Head of caudate nucleus (tissue), 42 donors: ENCODE results near the gene PTPRM.
A peak's percentile ranks its signal among the peaks of the same experiment; 100 is the strongest.

ENCODE experiments used
- DNase-seq, 42 donors: peaks; one replicate each; pipeline versions ENCODE4 v3.0.0 to v3.0.0-alpha.2; 2020 to 2021; ENCODE audit warnings: mixed read lengths in 7 of 42
- intact Hi-C: fragments of 100-400 bp; cut with DNase I; formaldehyde crosslinking; loops from one replicate; pipeline ENCODE4 v1.15.0; 2022

Gene PTPRM

DNA sequence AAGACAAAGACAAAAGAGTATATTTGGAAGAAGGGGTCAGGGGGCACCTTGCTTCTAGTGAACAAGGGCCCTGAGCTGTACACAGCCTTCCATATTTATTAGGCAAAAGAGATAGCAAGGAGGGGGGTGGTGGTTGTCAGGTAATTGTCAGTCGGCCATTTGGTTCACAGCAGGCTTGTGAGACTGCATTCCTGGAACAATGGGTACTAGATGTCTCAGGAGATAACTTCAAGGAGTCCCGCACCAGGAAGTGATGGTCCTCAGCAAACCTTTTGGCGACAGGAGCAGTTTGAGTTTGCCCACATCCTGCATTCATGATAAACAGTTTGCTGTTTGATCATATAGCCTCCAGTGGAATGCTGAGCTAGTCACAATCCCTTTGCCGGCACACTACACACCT lies 665.7 kb downstream of the PTPRM start:
- no peak for DNase-seq
- intact Hi-C loops = no loop called here

DNA sequence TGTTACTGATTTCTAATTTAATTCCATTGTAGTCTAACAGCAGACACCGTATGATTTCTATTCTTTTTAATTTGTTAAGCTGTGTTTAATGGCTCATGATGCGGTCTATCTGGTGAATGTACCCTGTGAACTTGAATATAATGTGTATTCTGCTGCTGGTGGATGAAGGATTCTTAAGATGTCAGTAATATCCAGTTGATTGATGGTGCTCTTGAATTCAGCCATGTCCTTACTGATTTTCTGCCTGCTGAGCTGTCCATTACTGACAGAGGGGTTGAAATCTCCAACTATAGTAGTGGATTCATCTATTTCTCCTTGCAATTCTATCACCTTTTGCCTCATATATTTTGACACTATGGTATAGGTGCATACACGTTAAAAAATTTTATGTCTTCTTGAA lies 668.8 kb downstream of the PTPRM start:
- no peak for DNase-seq
- intact Hi-C loops = no loop called here

DNA sequence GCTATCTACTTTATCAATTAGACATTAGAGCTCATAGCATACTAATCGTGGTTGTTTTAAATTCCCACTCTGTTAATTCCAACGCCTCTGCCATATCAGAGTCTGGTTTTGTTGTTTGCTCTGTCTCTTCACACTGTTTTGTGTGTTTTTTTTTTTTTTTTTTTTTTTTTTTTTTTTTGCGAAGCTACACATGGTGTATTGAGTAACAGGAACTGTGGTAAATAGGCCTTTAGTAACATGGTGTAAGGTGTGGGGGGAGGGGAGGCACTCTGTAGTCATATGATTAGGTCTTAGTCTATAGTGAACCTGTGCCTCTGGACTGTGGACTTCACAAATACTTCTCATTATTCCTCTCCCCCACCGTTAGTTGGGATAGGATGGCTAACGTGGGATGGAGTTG lies 671.4 kb downstream of the PTPRM start:
- DNase-seq = no peak
- intact Hi-C loops = no loop called here

DNA sequence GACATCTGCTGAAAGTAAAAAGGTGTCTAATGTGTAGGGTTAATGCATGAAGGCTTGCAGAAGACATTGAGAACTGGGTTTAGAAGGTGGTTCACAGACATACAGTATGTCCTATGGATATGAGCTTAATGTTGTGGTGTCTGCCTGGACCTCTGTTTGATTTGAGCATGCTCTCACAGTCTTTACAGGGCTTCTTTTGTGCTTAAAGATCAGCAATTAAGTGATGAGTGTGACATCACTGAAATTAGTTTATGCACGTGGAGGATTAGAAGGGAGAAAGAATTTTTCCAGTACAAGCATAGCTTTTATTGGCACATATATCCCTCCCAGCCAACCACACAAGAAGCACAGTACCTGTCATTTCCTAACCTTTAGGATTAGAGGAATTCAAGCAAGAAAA lies 674.6 kb downstream of the PTPRM start:
- intact Hi-C loops = loop anchor here (10.0 kb wide), 1 partner anchor 57 kb away; no protein-coding TSS in a partner anchor
- DNase-seq = no peak

DNA sequence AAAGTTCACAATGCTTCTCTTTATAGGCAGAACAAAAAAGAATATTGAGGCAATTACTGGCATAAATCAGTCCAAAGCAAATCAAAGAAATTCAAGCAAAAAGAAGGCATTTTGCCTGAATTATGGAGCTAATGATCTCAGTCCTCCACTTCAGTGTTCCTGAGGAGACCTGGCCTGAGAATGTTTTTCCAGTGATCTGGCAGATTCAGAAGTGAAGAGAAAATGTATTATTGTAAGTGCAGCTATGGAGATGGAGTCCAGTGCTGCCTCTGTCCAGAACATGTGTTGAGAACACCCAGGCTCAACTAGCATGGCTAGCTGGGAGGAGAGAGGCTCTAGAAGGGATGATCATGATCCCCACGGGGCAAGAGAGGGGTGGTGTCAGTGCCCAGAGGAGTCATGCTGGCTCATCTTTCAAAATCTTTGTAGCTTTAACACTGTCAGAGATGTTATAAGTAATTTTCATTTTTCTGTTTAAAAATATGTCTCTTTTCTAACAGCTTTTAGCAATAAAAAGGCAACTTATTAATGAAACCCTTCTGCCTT lies 675.1 kb downstream of the PTPRM start:
- intact Hi-C loops = loop anchor here (10.0 kb wide), 1 partner anchor 57 kb away; no protein-coding TSS in a partner anchor
- DNase-seq = no peak

DNA sequence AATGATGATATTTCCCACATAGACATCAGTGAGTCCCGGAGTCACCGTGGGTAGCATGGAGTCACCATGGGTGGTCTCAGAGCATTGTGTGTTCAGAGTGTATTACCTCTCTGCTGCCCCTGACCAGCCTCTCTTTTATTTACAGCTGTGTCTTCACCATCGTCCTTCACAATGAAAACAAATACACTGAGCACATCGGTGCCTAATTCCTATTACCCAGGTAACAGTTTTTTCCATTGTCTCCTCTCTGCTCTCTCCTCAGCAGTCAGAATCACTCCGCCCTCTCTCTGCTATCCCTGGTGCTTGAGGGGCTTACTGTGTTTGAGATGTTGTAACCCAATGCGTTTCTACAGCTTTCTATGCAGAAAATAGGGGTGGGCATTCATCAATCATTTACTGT lies 680.6 kb downstream of the PTPRM start:
- intact Hi-C loops = loop anchor here (10.0 kb wide), 1 partner anchor 63 kb away; no protein-coding TSS in a partner anchor
- no peak for DNase-seq

DNA sequence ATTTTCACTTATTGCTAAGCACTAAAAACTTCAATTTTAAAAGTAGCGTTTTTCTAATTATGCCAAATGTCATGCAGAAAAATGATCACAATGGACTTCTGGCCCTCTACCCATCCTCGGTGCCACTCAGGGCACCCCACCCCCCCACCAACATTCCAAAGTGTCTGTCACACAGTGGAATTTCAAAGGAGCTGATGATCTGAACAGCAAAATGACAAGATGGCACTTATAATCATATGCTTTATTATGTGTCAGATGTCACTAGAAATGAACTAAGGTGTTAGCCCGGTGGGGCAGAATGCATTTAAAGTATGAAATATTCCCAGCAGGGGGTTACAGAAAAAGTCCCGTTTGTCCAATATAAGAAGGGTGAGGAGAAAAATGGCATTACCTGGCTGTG lies 681.5 kb downstream of the PTPRM start:
- intact Hi-C loops = loop anchor here (10.0 kb wide), 1 partner anchor 64 kb away; no protein-coding TSS in a partner anchor
- DNase-seq = no peak

DNA sequence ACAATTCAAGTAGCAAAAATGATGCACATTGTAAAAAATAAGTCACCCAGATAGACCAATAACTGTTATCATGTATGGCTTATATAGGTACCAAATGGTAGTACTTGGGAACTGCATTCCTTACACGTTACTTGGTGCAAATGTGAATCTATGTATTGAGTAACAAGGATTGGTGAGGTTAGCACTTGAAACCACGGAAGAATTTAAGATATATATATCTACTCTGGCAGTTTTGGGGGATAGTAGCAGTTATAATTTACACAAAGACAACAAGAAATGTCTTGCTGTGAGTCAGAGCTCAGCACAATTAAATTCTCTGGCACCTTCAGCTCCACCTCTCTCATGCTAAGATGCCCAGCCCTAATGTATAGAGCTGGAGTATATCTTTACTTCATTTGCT lies 682.7 kb downstream of the PTPRM start:
- intact Hi-C loops = loop anchor here (10.0 kb wide), 1 partner anchor 65 kb away; no protein-coding TSS in a partner anchor

DNA sequence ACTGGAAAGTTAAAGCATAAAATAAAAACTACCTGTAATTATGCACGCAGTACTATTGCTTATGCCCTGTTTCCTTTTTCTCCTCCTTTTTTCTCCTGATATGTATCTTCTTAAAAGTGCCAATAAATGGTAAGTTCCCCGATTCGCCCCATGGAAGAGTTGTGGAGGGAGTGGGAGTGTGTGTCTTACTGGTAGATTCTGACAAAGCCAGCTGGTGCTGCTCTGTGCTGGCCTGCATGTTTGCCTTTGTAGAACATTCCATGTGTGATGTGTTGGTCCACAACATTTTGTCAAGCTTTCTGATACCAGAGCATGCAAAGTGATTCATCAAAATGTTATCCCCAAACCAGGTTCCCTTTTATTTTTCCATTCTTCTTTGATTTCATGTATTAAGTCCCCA lies 685.3 kb downstream of the PTPRM start:
- no peak for DNase-seq
- intact Hi-C loops = no loop called here

More for the DNA sequence above, 682.7 kb downstream of the PTPRM start:
- DNase-seq = no peak

DNA sequence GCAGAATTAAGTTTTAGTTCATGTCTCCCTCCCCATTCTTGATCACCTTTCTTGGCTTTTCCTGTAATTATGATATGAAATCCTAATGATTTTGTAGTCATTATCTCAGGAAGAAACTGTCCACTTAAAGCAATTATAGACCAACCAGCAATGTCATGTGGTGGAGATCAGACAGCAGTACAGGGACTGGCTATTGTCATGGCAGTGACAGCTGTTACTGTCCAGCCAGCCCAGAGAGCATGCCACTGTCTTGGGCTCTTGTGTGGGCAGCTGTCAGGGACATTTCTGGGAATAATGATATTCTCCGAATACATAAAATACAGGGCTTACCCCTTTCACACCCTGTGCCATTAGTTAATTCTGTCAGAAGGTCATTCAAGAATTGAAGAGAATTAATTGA lies 686.8 kb downstream of the PTPRM start:
- intact Hi-C loops = no loop called here
- DNase-seq = no peak

DNA sequence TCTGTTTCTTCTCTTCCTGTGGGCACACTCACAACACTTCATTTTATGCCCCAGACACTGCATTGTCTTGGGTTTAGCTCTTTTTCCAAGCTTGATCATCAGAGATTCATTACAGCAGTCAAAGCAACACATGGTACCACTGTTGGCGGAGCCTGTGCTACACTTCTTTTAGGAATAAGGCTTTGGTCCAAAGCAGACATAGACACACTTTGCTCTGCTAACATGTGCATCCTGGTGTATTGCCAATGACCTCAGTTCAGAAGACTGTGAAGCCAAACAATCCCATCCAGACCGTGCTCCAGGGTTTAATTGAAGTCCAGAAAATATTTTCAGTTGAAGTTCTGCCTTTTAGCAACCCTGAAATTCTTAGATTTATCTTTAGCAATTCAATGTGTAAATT lies 687.5 kb downstream of the PTPRM start:
- no peak for DNase-seq
- intact Hi-C loops = no loop called here

DNA sequence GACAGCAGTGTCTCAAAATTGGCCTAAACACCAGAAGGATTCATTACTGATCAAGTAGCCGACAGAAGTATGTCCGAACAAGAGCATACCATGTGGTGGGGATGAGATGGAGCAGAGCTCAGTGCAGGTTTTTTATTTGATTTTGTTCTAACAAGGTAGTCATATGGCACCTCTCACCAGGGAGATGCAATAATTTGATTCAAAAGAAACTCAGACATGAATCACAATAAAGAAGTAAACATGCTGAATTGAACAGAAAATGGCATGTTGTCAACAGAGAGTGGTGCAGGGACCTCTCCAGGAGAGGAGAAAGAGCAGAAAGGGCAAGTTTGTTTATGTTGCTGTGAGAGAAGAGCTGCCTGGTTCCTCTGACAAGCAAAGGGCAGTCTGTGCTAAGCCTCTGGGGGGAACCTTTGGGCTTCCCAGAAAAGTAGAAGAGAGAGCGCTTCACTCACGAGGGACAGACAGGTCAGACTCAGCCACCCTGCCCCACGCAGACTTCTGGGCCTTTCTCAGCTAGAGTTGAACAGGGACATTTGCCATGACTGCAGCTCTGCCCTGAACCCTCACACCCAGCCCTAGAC lies 690.8 kb downstream of the PTPRM start:
- intact Hi-C loops = no loop called here
- DNase-seq = no peak

DNA sequence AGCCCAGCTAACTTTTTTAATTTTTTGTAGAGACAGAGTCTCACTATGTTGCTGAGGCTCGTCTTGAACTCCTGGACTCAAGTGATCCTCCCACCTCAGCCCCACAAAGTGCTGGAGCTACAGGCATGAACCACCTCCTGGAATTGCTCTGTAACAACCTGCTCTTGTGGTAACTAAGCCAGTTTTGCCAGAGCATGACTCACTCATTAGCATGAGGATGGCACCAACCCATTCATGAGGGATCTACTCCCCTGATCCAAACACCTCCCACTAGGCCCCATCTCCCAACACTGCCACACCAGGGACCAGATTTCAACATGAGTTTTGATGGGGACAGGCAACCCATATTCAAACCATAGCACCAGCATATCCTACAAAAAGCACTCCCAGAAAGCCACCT lies 693.2 kb downstream of the PTPRM start:
- peak in 15 of 42 donors; percentile 17 to 73 (median 31) for DNase-seq

DNA sequence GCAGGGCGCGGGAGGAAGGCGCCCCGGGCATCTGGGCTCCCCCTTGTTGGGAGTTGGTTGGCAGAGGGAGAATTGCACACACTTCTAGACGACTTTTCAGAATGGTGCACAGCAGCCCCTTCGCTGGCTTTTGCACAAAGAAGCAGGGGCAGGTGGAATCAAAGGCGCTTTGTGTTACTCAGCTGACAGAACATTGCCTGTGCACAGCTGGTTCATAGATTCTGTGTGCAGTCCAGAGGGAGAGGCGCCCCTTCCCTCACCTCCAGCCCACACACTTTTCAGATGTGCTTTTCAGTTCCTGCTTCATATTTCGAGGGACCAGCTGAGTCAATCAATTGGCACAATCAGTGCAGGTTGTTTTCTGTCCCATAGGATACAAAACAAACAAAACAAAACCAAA lies 693.7 kb downstream of the PTPRM start:
- intact Hi-C loops = no loop called here
- DNase-seq = peak in 12 of 42 donors; percentile 17 to 59 (median 26)

More for the DNA sequence above, 693.2 kb downstream of the PTPRM start:
- intact Hi-C loops = no loop called here

DNA sequence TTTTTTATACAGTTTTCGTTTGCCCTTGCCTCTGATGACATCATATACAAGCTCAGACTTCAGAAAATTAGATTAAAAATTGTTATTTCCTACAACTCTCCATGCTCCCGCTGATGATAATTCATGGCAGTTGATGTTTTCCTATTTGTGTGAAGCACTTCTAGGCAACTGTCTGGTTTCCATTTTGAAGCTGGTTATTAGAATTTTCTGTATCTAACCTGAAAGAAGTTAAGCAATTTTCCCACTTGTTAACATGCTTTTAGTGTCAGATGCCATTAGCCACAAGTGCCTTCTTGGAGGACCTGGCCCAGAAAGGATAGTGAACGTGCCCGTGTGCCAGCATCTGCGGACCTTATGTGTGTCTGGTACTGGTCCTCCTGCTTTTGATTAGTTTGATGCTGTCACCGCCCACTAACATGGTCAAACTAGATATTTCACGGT lies 694.6 kb downstream of the PTPRM start:
- intact Hi-C loops = no loop called here
- no peak for DNase-seq

DNA sequence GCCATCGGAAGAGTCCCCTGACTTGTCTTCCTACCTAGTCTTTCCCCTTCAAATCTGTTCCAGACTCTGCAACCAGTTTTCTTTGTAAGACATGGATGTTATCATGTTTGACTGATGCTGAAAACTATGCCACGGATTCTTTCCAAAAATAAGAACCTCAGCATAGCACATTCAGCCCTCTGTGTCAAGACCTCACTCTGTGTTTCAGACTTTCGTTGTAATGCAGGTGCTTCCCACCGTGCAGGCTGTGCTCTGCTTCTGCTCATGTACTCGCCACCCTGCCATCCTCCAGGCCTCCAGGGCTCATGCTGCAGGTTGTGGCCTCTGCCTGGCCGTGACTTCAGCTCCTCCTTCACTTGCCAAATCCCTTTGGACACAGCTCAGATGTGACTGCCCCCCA lies 695.1 kb downstream of the PTPRM start:
- DNase-seq = no peak
- intact Hi-C loops = no loop called here

DNA sequence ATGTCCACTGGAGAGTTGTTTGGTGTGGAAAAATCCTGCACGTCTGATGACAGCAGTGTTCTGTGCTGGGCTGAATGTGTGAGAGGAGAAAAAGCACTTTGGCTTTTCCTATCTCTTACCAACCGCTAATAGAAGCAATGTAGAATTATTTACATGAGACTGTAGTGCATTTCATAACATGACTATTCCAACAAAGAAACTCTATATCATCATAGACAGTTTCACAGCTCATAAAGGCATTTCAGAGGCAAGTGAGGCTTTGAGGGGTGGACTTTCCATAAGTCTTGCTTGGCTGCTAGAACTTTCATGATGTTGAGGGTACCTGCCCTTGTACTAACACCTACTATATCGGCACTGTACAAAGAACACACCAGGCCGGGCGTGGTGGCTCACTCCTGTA lies 697.0 kb downstream of the PTPRM start:
- intact Hi-C loops = no loop called here
- no peak for DNase-seq

DNA sequence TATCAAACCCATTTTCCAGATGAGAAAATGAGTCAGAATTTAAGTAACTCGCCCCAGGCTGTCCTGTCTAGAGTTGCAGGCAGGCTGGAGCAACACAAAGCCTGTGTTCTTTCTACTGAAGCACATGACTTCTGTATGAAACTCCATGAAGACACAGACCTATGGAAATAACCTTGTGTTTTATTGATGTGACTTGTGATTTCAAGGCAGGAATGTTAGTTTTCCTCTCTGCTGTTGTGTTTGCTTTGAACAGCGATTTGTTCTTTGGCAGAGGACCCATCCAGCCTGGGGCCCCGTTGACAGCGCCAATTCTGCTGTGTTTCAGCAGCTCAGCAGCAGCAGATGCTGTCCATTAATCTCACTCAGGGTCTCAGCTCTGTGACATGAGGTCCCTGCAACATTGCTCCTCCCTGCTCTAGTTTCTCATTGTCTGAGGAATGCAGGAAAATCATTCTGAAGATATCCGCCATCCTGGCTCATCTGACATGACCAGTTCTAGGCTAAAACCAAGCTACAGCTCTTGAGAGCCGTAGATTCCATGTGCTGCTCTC lies 697.8 kb downstream of the PTPRM start:
- peak in 1 of 42 donors; percentile 18 for DNase-seq
- intact Hi-C loops = no loop called here

DNA sequence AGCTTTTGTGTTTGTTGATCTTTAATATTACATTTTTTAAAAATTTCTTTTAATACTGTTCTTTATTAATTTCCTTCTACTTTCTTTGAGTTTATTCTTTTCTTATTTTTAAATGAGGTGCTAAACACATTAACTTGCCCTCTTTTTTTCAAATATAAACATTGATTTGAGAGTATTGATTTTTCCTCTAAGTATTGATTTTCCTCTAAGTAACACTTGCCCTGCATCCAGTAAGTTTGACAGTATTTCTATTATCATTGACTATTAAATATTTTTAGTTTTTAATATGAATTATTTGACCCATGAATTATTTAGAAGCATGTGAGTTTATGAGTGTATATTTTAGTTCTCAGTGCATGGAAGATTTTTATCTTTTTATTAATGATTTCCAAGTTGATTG lies 705.1 kb downstream of the PTPRM start:
- no peak for DNase-seq
- intact Hi-C loops = no loop called here

DNA sequence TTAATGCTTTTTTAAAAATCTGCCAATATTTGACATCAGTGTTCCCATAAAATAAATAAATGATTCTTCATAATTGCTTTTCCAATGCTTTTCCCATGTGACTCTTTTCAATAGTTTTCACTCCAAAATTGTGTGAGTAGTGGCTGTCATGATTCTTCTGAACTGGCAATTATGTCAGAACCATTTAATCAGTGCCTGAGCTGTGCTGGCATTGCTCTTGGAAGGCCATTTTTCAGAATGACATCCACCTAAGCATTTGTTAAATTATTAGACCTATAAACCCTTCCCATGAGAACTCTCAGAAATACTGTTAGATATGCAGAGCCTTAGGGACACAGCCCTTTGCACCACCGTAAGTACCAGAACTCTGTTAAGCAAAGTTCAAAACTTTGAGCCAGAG lies 707.3 kb downstream of the PTPRM start:
- DNase-seq = no peak
- intact Hi-C loops = no loop called here

DNA sequence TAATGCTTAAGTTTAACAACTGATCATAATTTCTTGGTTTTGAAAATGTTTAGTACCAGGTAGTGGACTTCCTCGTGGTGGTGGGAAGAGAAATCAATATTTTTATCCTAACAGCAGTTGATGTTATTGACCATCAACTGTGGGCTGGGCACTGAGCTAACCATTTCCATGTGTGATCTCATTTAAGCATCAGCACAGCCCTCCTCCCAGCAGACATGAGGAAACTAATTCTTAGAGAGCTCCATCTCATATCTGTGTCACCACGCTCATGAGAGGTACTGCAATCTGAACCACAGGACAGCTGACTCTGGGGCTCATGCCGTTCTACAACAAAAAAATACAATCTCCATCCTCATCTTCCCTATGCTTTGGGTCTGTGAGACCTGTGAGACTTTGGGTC lies 709.3 kb downstream of the PTPRM start:
- intact Hi-C loops = no loop called here

More for the DNA sequence above, 709.3 kb downstream of the PTPRM start:
- DNase-seq = no peak
